ENCODE results near the gene UTP11. TPM values are rescaled to one million over a fixed set of nuclear protein-coding genes. Genes with fewer than 3 reads are reported as not detected.

UTP11 gene
- total RNA-seq, 2 donors from 2014 or later = 59.9 to 60.0 TPM

DNA sequence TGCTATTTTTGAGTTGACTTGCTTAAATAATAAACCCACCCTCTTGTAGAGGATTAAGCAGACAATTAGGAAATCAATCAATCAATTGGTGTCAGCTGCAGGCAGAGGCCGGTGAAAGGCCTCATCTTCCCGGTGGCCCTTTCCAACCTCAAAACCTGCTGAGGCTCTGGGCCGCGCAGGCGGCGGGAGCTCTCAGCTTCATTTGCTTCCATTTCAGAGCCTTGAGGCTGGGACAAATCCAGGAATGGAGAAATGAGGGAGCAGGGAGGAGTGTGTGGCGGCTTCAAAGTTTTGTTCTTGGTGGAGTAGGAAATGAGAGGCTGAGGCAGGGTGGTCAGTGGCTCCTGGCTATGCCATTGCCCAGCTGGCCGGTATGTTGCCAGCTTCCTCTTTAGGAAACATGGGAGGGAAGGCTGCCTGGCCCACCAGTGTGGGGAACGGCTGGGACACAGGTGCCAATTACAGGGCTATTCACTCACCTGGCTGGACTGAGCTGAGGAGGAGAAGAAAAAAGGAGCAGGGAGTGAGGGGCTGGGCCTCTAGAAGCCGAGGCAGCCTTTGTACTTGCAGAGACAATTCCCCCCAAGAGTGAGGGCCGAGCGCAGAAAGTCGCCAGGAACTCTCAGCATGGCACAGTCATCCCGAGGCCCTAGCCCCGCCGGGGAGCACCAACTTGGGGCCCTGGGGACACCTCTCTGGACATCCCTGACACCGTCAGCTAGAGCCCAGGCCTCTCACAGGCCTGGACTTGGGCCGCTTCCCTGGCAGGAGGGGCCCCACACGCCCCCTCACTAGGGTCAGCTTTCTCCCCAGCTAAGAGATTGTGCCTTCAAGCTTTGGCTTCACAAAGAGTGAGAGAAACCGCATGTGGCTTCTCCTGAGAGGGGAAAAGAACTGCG is 29.7 kb downstream of the UTP11 start:
- no peak overlapping the region for H3K27ac Mint-ChIP-seq
- no peak for ATAC-seq
- peaks cover 3 to 5% of the 10 kb centered on the region in 2 donors for H3K4me1 Mint-ChIP-seq (ENCODE audit: low read depth in 2 of 2)
- DNase-seq (ENCODE audit: low spot score) = peak; percentile 54
- H3K9me3 Mint-ChIP-seq = no peaks in the 10 kb centered on the region
- no peak overlapping the region for H3K4me3 Mint-ChIP-seq
- H3K36me3 Mint-ChIP-seq = no peaks in the 10 kb centered on the region
- peaks cover 30 to 47% of the 10 kb centered on the region in 2 donors for H3K27me3 Mint-ChIP-seq

DNA sequence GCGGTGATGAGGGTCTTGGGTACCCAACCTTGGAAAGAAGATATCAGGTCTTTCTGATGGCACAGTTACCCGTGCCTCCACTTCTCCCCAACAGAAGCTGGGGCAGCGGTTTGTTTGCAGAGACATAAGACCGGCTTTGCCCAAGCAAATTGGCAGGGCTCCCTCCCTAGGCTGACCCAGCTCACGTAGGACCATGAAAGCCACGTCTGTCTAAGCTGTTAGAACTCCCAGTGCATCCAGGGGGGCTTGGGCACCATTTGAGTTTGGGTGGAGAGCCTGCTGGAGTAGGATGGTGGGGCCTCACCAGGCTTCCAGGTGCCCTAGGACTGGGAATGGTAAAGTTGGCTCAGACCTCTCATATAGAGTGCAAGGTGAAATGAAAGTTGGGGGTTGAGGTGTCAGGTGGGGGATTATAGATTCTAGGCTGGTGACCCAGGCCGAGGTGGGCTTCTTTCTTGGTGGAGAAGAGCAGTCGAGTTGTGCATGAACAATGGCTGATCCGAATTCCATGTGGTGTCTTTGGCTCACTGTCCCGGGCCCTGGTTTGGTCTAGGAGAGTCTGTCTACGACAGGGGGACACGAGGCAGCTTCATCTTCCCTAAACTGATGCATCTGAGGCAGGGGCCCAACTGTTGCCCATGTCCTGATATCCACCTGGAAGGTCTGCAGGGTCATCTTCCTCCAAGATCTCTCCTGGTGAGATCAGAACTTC is 30.7 kb downstream of the UTP11 start:
- Mint-ChIP-seq H3K4me3 (no peak overlapping the region), H3K27me3 (peaks cover 30 to 47% of the 10 kb centered on the region in 2 donors), H3K4me1 (ENCODE audit: low read depth in 2 of 2) (peaks cover 5% of the 10 kb centered on the region in 2 donors), H3K9me3 (no peaks in the 10 kb centered on the region), H3K36me3 (no peaks in the 10 kb centered on the region), H3K27ac (no peak overlapping the region)
- ATAC-seq = no peak
- DNase-seq (ENCODE audit: low spot score) = peak; percentile 53

DNA sequence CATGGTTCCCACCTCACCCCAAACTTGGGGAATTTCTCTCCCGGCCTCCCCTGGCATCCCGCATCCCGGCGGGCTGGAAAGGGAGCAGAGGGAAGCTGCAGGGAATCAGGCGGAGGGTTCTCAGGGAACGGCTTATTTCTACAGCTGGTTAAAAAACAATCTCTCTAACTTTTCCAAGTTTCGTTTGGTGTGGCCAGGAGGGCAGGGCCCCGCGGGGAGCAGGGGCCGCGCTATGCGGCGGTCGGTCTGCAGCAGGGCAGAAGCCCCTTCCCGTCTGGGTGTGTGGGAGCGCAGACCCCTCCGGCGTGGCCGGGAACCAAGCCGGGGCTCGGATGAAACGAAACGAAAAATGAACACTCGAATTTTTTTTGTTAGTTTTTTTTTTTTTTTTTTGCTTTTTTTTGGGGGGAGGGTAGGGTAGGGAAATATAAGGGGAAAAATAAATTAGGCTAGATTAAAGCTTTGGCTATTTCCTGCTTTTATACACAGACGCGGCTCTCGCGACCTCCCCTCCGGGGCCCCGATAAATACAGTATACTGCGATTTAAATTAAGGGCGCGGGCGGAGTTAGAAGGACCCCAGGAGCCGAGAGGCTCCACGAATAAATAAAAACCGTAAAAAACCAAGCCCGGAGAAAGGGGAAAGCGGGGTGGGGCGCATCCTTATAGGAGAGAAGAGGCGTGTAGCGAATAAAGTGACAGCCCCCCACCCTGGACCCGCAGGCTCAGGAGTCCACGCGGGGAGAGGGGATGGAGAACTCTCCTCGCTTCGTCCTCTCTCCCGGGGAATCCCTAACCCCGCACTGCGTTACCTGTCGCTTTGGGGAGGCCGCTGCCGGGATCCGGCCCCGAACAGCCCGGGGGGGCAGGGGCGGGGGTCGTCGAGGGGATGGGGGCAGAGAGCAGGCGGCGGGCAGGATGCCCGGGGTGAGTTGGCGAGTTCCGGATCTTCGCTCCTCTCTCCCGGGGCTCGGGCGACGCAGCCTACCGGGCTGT is 32.0 kb downstream of the UTP11 start:
- ATAC-seq = no peak

DNA sequence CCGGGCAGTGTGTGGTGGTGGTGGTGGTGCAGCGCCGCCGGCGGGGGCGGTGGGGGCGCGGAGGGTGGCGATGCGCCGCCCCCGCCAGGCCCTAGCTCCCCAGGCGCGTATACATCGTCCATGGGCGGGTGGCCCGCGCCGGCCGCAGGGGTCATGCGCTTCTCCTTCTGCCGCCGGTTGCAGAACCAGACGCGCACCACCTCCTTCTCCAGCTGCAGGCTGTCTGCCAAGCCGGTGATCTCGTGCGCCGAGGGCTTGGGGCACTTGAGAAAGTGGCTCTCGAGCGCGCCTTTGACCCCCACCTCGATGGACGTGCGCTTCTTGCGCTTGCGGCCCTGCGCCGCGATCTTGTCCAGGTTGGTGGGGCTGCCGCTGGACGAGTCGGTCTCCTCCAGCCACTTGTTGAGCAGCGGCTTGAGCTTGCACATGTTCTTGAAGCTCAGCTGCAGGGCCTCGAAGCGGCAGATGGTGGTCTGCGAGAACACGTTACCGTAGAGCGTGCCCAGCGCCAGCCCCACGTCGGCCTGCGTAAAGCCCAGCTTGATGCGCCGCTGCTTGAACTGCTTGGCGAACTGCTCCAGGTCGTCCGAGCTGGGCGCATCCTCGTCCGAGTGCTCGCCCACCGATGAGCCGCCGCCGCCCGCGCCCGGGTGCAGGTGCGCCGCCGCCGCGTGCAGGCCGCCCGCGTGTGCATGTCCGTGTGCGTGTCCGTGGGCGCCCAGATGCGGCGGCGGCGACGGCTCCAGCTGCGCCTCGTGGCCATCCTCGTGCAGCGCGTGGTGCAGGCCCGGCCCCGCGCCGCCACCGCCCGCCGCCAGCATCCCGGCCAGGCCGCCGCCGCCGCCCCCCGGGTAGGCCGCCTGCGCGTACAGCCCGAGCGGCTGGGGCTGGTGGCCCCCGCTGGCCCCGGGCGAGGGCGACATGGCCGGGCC is 33.1 kb downstream of the UTP11 start:
- Mint-ChIP-seq H3K4me3 (no peak overlapping the region), H3K27ac (no peak overlapping the region), H3K27me3 (peaks cover 20 to 33% of the 10 kb centered on the region in 2 donors), H3K4me1 (ENCODE audit: low read depth in 2 of 2) (peaks cover 5% of the 10 kb centered on the region in 2 donors), H3K36me3 (no peaks in the 10 kb centered on the region), H3K9me3 (no peaks in the 10 kb centered on the region)
- peak; percentile 56 for DNase-seq (ENCODE audit: low spot score)
- ATAC-seq = no peak

More for the DNA sequence above, 32.0 kb downstream of the UTP11 start:
- Mint-ChIP-seq H3K36me3 (no peaks in the 10 kb centered on the region), H3K27ac (no peak overlapping the region), H3K4me3 (peak overlapping the region; percentile 77), H3K27me3 (peaks cover 28 to 44% of the 10 kb centered on the region in 2 donors), H3K4me1 (ENCODE audit: low read depth in 2 of 2) (peaks cover 5% of the 10 kb centered on the region in 2 donors), H3K9me3 (no peaks in the 10 kb centered on the region)
- DNase-seq (ENCODE audit: low spot score) = peak; percentile 54

DNA sequence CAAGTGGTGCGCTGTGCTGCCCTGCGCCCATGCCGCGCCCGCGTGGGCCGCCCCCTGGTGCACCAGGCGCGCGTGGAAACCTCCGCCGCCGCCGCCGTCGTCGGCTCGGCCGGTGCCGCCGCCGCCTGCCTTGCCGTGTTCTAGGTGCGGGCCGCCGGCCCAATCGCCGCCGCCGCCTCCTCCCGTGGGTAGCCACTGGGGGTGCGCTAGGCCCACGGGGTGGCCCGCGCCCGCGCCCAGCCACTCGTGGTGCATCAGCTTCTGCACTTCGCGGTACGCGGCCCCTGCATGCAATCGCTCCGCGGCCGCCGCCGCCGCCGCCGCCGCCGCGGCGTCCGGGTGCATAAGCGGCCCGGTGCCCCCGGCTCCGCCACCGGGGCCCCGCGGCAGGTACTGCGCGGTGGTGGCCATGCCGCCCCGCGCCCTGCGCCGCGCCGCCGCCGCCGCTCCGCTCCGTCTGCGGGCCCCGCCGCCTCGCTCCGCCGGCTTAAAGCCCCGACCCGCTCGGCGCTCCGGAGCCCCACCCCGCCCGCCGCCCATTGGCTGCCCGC is 33.9 kb downstream of the UTP11 start, which contains the start of gene POU3F1:
Gene POU3F1, minus strand, starts transcription at position 461 of the 551 bp plus-strand sequence. Its CDS starts 50 bp downstream, at position 411.
- ATAC-seq (peak; percentile 1 to 13), DNase-seq (ENCODE audit: low spot score) (no peak)
- Mint-ChIP-seq H3K9me3 (no peaks in the 10 kb centered on the region), H3K36me3 (no peaks in the 10 kb centered on the region), H3K4me1 (ENCODE audit: low read depth in 2 of 2) (peaks cover 5% of the 10 kb centered on the region in 2 donors), H3K27ac (no peak within 1 kb of the TSS), H3K4me3 (peak within 1 kb of the TSS; percentile 75), H3K27me3 (peaks cover 20 to 33% of the 10 kb centered on the region in 2 donors)

DNA sequence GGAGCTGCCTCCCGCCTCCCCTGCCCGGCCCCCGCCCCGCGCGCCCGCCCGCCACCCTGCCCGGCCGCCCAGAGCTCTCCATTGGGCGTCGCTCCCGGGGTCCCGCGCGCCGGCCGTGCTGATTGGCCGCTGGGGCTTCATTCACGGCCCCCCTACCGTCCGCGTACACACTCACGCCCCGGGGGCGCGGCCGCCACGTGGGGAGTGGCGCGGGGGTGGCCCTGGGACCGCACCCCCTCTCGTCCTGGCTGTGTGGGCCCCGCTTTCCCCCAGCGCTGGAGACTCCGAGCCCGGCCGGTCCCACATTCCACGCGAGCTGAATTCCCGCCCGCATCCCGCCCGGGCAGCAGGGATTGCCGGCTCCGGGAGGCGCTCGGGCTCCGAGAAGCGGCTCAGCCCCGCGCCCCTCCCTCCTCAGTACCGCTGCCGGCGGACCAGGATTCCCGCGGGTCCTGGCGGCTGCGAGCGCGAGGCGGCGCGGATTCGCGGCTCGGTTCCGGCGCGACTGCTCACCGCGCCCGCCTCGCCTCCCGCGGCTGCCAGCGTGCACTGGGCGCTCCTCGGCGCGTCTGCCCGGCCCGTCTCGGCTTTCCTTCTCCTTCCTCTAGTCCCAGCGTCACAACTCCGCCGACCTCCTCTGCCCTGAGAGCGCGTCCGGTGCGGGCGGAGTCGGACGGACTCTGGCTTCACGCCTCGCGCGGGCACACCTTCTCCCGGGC is 34.5 kb downstream of the UTP11 start:
- DNase-seq (ENCODE audit: low spot score) (peak; percentile 87), ATAC-seq (peak; percentile 90 to 93)
- Mint-ChIP-seq H3K9me3 (no peaks in the 10 kb centered on the region), H3K27ac (no peak overlapping the region), H3K4me1 (ENCODE audit: low read depth in 2 of 2) (peaks cover 5% of the 10 kb centered on the region in 2 donors), H3K36me3 (no peaks in the 10 kb centered on the region), H3K4me3 (peak overlapping the region; percentile 75), H3K27me3 (peaks cover 15 to 29% of the 10 kb centered on the region in 2 donors)

DNA sequence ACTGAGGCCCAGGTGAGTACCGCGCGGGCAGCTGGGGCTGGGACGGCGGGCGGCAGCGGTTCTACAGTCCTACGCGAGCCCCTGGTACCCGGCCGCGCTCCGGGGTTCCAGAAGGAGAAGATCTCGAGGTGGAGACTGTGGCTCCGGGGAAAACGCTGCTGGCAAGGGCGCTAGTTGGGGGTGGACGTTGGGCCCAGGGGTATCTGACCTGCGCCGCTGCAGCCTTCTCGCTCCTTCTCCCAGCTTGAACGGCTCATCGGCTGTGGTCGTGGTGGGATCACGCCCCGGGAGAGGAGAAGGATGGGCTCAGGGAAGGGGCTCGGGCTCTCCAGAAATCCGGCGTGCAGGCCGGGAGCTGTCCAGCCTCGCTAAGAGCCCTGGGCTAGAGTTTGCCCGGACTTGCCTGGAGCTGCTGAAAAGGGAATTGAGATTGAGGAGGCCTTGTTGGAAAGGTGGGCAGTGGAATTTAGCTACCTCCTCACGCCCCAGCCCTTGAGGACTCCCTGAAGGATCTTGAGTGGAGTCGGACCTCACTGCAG is 35.1 kb downstream of the UTP11 start:
- Mint-ChIP-seq H3K27ac (no peak overlapping the region), H3K9me3 (no peaks in the 10 kb centered on the region), H3K4me3 (peak overlapping the region; percentile 75), H3K36me3 (no peaks in the 10 kb centered on the region), H3K27me3 (peaks cover 13 to 26% of the 10 kb centered on the region in 2 donors), H3K4me1 (ENCODE audit: low read depth in 2 of 2) (peaks cover 10 to 12% of the 10 kb centered on the region in 2 donors)
- DNase-seq (ENCODE audit: low spot score) (peak; percentile 28), ATAC-seq (no peak)

DNA sequence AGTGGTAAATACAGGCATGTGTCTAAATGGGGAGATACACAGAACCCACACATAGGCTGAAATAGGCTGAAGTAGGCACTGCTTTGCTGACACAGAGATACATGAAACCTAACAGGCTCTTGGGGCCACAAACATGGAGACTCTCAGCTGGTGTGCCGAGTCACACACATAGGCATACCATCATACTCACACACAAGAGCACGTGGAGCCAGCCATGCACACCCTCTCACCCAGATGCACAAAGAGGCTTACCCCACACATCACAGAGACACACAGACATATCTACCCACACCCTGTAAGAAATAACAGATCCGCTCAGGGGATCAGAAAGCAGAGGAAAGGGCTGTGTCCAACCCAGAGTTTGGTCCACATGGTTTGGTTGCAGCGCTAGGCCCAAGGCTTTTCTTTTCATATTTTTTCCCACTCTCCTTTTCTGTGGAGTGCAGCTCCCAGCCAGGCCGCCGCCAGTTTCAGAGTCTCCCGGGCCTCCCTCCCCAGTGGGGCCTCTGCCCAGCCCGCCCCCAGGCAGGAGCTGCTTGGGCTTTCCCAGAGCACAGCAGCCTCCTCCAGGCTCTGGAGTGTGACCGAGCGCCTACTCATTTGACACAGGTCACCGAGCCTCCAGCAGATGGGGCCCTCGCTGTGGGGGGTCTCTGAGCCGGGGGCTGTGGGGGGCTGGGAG is 38.0 kb downstream of the UTP11 start:
- Mint-ChIP-seq H3K27me3 (peaks cover 3 to 12% of the 10 kb centered on the region in 2 donors), H3K4me1 (ENCODE audit: low read depth in 2 of 2) (peaks cover 16 to 21% of the 10 kb centered on the region in 2 donors), H3K9me3 (no peaks in the 10 kb centered on the region), H3K36me3 (no peaks in the 10 kb centered on the region), H3K27ac (no peak overlapping the region), H3K4me3 (no peak overlapping the region)
- ATAC-seq = no peak
- no peak for DNase-seq (ENCODE audit: low spot score)

DNA sequence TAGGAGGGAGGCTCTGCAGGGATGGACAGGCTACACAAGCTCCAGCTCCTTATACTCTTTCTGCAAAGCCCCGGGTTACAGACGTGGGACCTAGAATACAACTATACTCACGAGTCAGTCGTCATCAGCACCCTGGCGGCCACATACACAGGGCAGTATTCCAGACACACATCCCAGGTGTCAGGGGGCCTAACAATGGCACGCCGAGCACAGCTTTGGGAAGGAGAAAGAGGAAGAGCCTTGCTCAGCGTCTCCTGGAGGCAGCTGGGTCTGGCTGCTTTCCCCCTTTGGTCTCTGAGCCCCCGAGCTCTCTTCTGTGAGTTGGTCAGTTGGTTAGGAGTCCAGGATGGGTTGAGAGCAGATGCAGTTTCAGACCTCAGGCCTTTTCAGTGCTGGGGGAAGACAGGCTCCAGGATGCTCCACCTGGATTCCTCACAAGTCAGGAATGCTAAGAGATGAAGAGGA is 38.6 kb downstream of the UTP11 start:
- Mint-ChIP-seq H3K36me3 (no peaks in the 10 kb centered on the region), H3K4me1 (ENCODE audit: low read depth in 2 of 2) (peaks cover 16 to 21% of the 10 kb centered on the region in 2 donors), H3K4me3 (no peak overlapping the region), H3K27me3 (peaks cover 8 to 15% of the 10 kb centered on the region in 2 donors), H3K9me3 (no peaks in the 10 kb centered on the region), H3K27ac (no peak overlapping the region)
- ATAC-seq (no peak), DNase-seq (ENCODE audit: low spot score) (no peak)

DNA sequence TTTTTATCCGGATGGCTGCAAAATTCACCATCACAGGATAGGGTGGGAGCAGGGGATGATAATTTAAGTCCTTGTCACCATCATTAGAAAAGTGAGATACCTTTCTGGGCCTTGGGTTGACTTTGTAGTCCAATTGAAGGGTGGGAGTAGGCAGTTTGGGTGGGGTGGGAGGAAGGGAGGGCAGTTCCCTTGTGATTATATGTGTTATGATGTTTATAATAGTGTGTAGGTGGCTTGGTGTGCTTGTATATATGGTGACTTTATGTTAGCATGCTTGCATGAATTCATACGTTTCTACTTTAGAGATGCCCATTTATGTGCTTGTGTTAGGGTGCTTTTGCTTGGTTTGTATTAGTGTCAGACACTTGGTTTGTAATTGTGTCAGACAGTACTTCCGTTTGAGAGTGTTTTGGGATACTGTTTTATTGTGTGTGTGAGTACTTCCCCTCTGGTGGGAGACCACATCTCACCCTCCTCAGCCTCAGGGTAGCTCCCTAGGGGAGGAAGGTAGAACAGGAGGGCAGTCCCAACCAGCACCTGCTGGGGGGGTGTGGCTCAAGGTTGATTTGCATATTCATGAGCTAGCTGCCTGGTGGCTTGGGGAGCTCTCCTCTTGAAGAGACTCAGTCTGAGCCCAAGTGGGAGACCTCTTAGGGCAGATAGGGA is 40.3 kb downstream of the UTP11 start:
- ATAC-seq = peak; percentile 4 to 45
- Mint-ChIP-seq H3K4me3 (no peak overlapping the region), H3K27me3 (peaks cover 8 to 22% of the 10 kb centered on the region in 2 donors), H3K9me3 (no peaks in the 10 kb centered on the region), H3K4me1 (ENCODE audit: low read depth in 2 of 2) (peaks cover 16 to 19% of the 10 kb centered on the region in 2 donors), H3K27ac (no peak overlapping the region), H3K36me3 (no peaks in the 10 kb centered on the region)
- peak; percentile 44 for DNase-seq (ENCODE audit: low spot score)
